SKM-1 (cell line): ENCODE results near the gene GABRG3.

Experiments
- DNase-seq: peaks from one replicate; lab custom pipeline; 2025; ENCODE audit not compliant: unreplicated experiment; lab: John Stamatoyannopoulos, UW

GABRG3 gene

DNA sequence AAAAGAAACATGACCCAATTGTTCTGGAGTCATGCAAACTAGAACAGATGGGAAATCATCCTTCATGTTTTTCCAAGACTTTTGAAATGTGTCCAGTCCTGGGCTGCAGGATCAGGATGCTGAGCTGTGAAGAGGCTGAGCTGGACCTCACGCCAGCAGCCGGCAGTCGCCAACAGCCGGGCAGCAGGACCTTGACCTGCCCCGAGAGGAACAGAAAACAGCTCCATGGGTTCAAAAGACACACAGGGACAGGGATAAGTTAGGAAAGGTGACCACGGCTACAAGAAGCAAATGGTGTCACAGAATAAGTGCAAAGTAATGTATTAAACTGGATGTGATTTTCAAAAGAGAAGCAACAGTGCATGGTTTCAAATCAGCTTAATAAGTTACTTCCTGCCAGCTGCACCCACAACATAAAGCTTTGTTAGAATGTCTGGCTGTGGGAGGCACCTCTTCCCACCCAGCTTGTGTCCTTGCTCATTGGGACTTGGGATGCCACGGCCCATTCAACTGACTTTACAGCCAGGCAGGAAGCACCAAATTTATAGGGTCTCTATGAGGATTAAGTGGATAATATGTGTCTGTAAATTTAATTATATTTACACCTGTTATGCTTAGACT is 266.4 kb downstream of the GABRG3 start:
- DNase-seq: no peak

GRCh38 chr15:27238209-27238608 is 267.2 kb downstream of the GABRG3 start:
- DNase-seq: no peak

- no peak for DNase-seq
These were observed 267.9 kb downstream of the GABRG3 start for GRCh38 chr15:27238707-27239423.

DNA sequence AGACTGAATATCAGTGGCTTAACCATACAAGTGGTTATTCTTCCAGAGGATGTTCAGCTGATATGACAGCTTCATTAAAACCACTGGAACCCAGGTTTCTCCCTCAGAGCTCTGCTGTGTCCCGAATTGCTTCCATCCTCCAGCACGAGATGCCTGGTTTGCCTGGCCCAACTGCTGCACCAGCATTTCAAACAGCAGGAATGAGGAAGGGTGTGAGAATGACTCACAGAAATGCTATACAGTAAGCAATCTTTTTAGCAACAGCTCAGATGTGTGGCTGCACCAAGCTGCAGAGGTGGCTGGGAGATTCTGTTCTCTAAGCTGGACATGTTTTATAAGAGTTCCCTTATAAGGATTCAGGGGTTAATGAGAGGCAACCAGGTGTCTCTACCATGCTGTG is 271.0 kb downstream of the GABRG3 start:
- DNase-seq: no peak

DNA sequence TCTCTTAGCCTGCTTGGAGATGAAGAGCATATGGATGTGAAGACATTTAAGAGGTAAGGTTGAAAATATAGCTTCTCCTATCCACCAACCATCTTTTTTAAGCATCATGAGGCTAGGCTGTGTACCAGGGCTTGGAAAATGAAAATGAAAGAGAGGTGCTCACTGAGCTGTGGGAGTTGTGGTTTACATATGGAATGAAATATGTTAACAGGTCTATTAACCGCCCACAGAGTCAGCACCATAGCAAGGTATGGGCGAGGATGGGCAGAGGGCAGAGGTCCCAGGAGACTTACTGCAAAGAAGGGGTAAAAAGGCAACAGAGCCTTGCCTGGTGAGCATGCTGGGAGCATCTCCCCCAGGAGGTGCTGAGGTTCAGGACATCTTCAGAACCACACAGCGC is 273.1 kb downstream of the GABRG3 start:
- no peak for DNase-seq

DNA sequence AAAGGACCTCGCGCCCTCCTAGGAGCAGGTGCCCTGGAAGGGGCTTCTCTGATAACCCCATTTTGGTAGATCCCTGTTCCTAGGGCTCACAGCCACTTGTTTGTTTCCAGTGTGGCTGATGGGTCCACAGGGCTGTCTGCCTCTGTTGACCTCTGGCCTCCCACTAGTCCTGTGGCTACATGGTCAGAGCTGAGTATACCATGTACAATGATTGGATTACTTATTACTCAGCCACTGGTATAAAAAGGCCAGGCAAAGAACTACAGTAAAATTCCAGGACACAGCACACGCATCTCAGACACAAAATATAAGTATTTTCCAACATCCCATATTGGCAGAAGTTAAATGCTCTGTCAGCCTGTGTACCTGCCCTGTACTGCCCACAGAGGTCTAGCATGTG is 277.3 kb downstream of the GABRG3 start:
- DNase-seq: no peak

GRCh38 chr15:27249046-27249759 is 278.2 kb downstream of the GABRG3 start:
- DNase-seq: no peak

GRCh38 chr15:27249760-27250109 is 278.8 kb downstream of the GABRG3 start:
- no peak for DNase-seq

DNA sequence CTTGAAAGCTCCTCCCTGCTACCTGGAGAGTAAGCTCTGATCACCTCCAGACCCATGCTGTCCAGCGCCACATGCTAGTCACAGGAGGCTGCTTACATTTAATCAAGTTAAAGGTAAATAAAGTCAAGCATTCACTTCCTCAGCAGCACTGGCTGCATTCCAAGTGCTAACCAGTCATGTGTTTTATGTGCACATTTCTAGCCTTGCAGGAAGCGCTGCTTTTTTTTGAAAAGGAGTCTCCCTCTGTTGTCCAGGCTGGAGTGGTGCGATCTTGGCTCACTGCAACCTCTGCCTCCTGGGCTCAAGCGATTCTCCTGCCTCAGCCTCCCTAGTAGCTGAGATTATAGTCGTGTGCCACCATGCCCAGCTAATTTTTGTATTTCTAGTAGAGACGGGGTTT is 279.2 kb downstream of the GABRG3 start:
- no peak for DNase-seq

- DNase-seq: no peak
These were observed 283.1 kb downstream of the GABRG3 start for GRCh38 chr15:27254055-27254454.

DNA sequence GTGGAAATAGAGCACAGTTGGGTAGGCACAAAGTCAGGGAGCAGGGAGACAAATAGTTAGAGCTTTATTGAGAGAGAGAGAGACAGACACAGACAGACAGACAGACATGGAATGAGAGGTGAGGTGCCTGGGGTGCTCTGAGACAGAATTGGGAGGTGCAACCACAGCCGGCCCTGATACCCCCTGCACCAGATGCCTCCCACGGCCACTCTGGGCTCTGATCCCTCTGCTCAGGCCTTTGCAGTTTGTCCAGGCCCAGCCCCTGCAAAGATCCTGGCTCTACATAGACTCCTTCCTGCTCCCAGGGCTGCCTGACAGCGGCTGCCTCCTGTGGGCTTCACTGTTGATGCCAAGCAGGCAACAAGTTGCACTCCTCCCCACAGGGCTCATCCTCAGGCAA is 283.8 kb downstream of the GABRG3 start:
- DNase-seq: no peak

GRCh38 chr15:27256446-27256845 is 285.5 kb downstream of the GABRG3 start:
- no peak for DNase-seq

- no peak for DNase-seq
These were observed 287.3 kb downstream of the GABRG3 start for GRCh38 chr15:27258287-27258686.

DNA sequence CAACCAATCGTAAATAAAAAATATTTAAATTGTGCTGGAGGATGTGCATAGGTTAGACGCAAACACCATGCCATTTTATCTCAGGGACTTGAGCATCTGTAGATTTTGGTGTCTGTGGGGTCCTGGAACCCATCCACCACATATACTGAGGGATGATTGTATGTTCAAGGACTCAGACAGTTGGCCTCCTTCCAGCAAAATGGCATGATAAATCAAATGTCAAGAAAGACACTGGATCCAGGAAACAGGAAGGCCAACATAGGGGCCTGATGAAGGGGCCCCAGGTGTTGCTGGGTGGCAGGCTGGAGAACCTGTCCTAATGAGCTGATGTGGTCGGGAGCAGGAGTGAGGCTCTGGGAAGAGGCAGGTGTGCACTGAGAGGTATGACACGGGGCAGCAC is 289.5 kb downstream of the GABRG3 start:
- DNase-seq: no peak

DNA sequence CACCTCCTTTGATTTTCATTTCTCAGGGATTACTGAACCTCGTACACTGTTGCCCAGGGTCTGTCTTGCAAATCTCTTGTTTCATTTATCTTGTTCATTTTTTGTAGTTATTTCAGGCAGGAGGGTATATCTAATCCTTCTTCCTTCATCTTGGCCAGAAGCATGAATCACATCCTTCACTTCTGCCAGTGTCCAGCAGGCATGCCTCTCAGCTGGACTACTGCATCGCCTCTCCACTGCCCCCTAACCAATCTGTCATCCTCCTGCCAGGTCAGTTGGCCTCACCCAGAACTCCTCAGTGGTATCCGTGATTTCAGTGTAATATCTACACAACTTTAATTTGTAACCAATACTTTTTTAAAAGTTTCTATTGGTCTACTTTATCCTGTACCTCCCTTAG is 297.9 kb downstream of the GABRG3 start:
- DNase-seq: no peak

DNA sequence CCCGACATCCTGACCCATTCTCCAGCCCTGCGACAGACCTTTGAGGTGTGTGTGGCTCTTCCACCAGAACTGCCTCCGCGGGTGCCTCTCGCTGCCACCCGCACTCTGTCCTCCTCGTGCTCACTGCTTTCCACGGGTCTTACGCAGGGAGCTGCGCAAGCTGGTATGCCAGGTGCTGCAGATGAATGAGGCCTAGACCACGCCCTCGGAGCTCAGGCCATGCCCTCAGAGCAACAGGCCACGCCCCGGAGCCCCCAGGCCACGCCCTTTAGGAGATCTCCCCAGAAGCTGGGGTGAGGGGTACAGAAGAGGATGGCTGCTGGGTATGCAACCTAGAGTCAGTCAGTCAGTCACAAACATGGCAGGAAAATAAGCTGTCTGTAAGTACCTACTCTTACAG is 300.3 kb downstream of the GABRG3 start:
- DNase-seq: no peak

DNA sequence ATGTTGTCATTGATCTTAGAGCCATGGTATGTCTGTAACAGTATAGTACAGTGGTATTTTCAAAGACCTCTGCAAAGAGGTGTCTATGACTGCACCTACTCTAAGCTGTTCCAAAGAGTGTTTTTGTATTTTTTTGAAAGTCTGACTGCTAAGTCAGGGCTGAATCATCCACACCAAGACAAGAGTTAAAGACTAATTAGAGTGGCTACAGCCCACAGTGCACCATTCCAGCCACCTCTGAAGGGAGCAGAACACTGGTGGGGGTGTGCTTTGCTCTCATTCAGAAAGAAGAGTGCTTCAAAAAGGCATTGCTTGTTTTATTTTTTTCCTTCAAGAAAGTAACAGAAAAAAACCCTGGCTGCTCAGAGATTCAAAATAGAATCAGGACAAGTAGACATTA is 301.4 kb downstream of the GABRG3 start:
- no peak for DNase-seq

GRCh38 chr15:27273506-27273905 is 302.5 kb downstream of the GABRG3 start:
- DNase-seq: no peak

- no peak for DNase-seq
These were observed 307.8 kb downstream of the GABRG3 start for GRCh38 chr15:27278761-27279160.

GRCh38 chr15:27292641-27293040 is 321.7 kb downstream of the GABRG3 start:
- DNase-seq: no peak

- no peak for DNase-seq
These were observed 322.6 kb downstream of the GABRG3 start for GRCh38 chr15:27293607-27294006.

GRCh38 chr15:27317736-27318135 is 346.8 kb downstream of the GABRG3 start:
- DNase-seq: no peak
